NCI-H510A (cell line): ENCODE results near the gene GYPC.
"Not testable (repeated sequence)": the region's sequence is repeated elsewhere in the genome, so short reads cannot be mapped to it uniquely, and the experiment has no call there.

ENCODE experiments used
- DNase-seq: peaks from one replicate; lab custom pipeline; 2025; lab: John Stamatoyannopoulos, UW

Gene GYPC

GRCh38 chr2:126699716-126700581 lies 44.0 kb downstream of the GYPC start:
- DNase-seq: no peak

- no peak for DNase-seq
Observed at GRCh38 chr2:126700677-126701076, 44.7 kb downstream of the GYPC start.

GRCh38 chr2:126703311-126703710 lies 47.4 kb downstream of the GYPC start:
- DNase-seq: no peak

- DNase-seq: no peak
Observed at GRCh38 chr2:126704434-126705160, 48.6 kb downstream of the GYPC start.

GRCh38 chr2:126707191-126707590 lies 51.2 kb downstream of the GYPC start:
- DNase-seq: no peak

GRCh38 chr2:126707941-126708340 lies 52.0 kb downstream of the GYPC start:
- no peak for DNase-seq

- no peak for DNase-seq
Observed at GRCh38 chr2:126714191-126714965, 58.4 kb downstream of the GYPC start.

- DNase-seq: no peak
Observed at GRCh38 chr2:126715111-126715510, 59.2 kb downstream of the GYPC start.

GRCh38 chr2:126715576-126716406 lies 59.8 kb downstream of the GYPC start:
- no peak for DNase-seq

- not testable (repeated sequence) for DNase-seq
Observed at GRCh38 chr2:126717277-126717676, 61.3 kb downstream of the GYPC start.

GRCh38 chr2:126717928-126718327 lies 62.0 kb downstream of the GYPC start:
- DNase-seq: no peak

GRCh38 chr2:126719191-126719832 lies 63.4 kb downstream of the GYPC start:
- DNase-seq: no peak

- DNase-seq: no peak
Observed at GRCh38 chr2:126719833-126720351, 63.9 kb downstream of the GYPC start.

GRCh38 chr2:126720638-126721037 lies 64.7 kb downstream of the GYPC start:
- DNase-seq: no peak

- DNase-seq: no peak
Observed at GRCh38 chr2:126722081-126722480, 66.1 kb downstream of the GYPC start.

GRCh38 chr2:126722546-126722945 lies 66.6 kb downstream of the GYPC start:
- no peak for DNase-seq

- DNase-seq: no peak
Observed at GRCh38 chr2:126723281-126723815, 67.4 kb downstream of the GYPC start.

- DNase-seq: no peak
Observed at GRCh38 chr2:126725580-126725979, 69.6 kb downstream of the GYPC start.

- no peak for DNase-seq
Observed at GRCh38 chr2:126729896-126730295, 73.9 kb downstream of the GYPC start.

GRCh38 chr2:126730655-126731054 lies 74.7 kb downstream of the GYPC start:
- DNase-seq: no peak

- no peak for DNase-seq
Observed at GRCh38 chr2:126731353-126731752, 75.4 kb downstream of the GYPC start.
